ENCODE data around the gene SSB. TPM values are rescaled to one million over a fixed set of nuclear protein-coding genes. Genes with fewer than 3 reads are reported as not detected.
"Not testable (repeated sequence)": the region's sequence is repeated elsewhere in the genome, so short reads cannot be mapped to it uniquely, and the experiment has no call there.

Gene SSB
- total and polyA plus RNA-seq, 8 donors = 30.7 to 94.2 (median 55.4) TPM

GRCh38 chr2:169806586-169806985 lies 7.9 kb downstream of the SSB start:
- no peak for DNase-seq
- no peak overlapping the region for H3K27ac ChIP-seq
- TF ChIP-seq POLR2A (IDR thresholded peaks at IDR 0.05) = no peak
- TF ChIP-seq CTCF (IDR thresholded peaks at IDR 0.05) = no peak
- no peak for TF ChIP-seq EP300 (IDR thresholded peaks at IDR 0.05)
- no peak for TF ChIP-seq POLR2AphosphoS5 (IDR thresholded peaks at IDR 0.05)
- H3K9me3 ChIP-seq = no peaks in the 10 kb centered on the region
- peaks cover 38 to 97% (median 85%) of the 10 kb centered on the region in 4 donors for H3K36me3 ChIP-seq
- H3K27me3 ChIP-seq = no peaks in the 10 kb centered on the region
- no peak overlapping the region for H3K4me3 ChIP-seq
- intact Hi-C loops (cut with DNase I; ENCODE audit: low total_unique reads) = no loop called here
- peaks cover 0 to 29% (median 10%) of the 10 kb centered on the region in 4 donors for H3K4me1 ChIP-seq

GRCh38 chr2:169808221-169808620 lies 9.6 kb downstream of the SSB start:
- Histone ChIP-seq H3K27me3 (no peaks in the 10 kb centered on the region), H3K9me3 (no peaks in the 10 kb centered on the region), H3K27ac (no peak overlapping the region), H3K4me3 (no peak overlapping the region), H3K36me3 (peaks cover 44 to 99% (median 89%) of the 10 kb centered on the region in 4 donors), H3K4me1 (peaks cover 0 to 15% (median 4%) of the 10 kb centered on the region in 4 donors)
- intact Hi-C loops (cut with DNase I; ENCODE audit: low total_unique reads) = no loop called here
- DNase-seq = no peak
- TF ChIP-seq EP300 (IDR thresholded peaks at IDR 0.05) = no peak
- no peak for TF ChIP-seq CTCF (IDR thresholded peaks at IDR 0.05)
- TF ChIP-seq POLR2AphosphoS5 (IDR thresholded peaks at IDR 0.05) = no peak
- TF ChIP-seq POLR2A (IDR thresholded peaks at IDR 0.05) = no peak
- WGBS, 5 donors = 74 to 84% (median 78%) methylated on average over 4 of the region's 4 CpGs

GRCh38 chr2:169815849-169816248 lies 17.2 kb downstream of the SSB start:
- 32 to 46% (median 40%) methylated on average over 1 of the region's 1 CpG for WGBS, 5 donors
- no peak for DNase-seq
- no peak for TF ChIP-seq CTCF (IDR thresholded peaks at IDR 0.05)
- no peak for TF ChIP-seq EP300 (IDR thresholded peaks at IDR 0.05)
- no peak for TF ChIP-seq POLR2A (IDR thresholded peaks at IDR 0.05)
- no peak for TF ChIP-seq POLR2AphosphoS5 (IDR thresholded peaks at IDR 0.05)
- Histone ChIP-seq H3K4me3 (no peak overlapping the region), H3K27ac (no peak overlapping the region), H3K4me1 (peaks cover 0 to 24% (median 11%) of the 10 kb centered on the region in 4 donors), H3K36me3 (peaks cover 25 to 94% (median 82%) of the 10 kb centered on the region in 4 donors), H3K9me3 (no peaks in the 10 kb centered on the region), H3K27me3 (no peaks in the 10 kb centered on the region)
- intact Hi-C loops (cut with DNase I; ENCODE audit: low total_unique reads) = no loop called here

GRCh38 chr2:169816961-169817360 lies 18.3 kb downstream of the SSB start:
- DNase-seq; H3K9me3 ChIP-seq; H3K27me3 ChIP-seq; H3K4me3 ChIP-seq; intact Hi-C loops (cut with DNase I; ENCODE audit: low total_unique reads); H3K27ac ChIP-seq: not testable (repeated sequence)
- peaks cover 0 to 34% (median 15%) of the 10 kb centered on the region in 4 donors for H3K4me1 ChIP-seq
- H3K36me3 ChIP-seq = peaks cover 15 to 89% (median 79%) of the 10 kb centered on the region in 4 donors

GRCh38 chr2:169817369-169817768 lies 18.7 kb downstream of the SSB start:
- peaks cover 11 to 85% (median 75%) of the 10 kb centered on the region in 4 donors for H3K36me3 ChIP-seq
- H3K27ac ChIP-seq; H3K27me3 ChIP-seq; H3K4me3 ChIP-seq; H3K9me3 ChIP-seq; DNase-seq; intact Hi-C loops (cut with DNase I; ENCODE audit: low total_unique reads): not testable (repeated sequence)
- WGBS, 5 donors = 96 to 98% (median 97%) methylated on average over 6 of the region's 6 CpGs
- H3K4me1 ChIP-seq = peaks cover under 1 to 38% (median 18%) of the 10 kb centered on the region in 4 donors
